Keratinocyte (primary cell): ENCODE data around the gene ADAMTS17. TPM values are rescaled to one million over a fixed set of nuclear protein-coding genes. Genes with fewer than 3 reads are reported as not detected.

Experiments used
- DNase-seq: peaks from one replicate; pipeline ENCODE4 v3.0.0-alpha.2; 2011; ENCODE audit warnings: low read depth, missing footprints, low spot score
- FAIRE-seq: peaks from 2 replicates; lab custom pipeline; 2011; peaks lifted over from hg19 to GRCh38; lab: Jason Lieb, UNC
- H2AFZ ChIP-seq: 2 replicates; pipeline ENCODE4 v1.6.0; 2012; ENCODE audit warnings: low read length, control low read depth, inconsistent platforms; ENCODE audit not compliant: control insufficient read depth
- H3K27ac ChIP-seq: 2 replicates; pipeline ENCODE4 v1.5.1; 2011; ENCODE audit warnings: low read length; ENCODE audit not compliant: control insufficient read depth, insufficient read depth
- H3K27me3 ChIP-seq: 3 replicates; pipeline ENCODE4 v1.6.0; 2011; ENCODE audit warnings: low read length; ENCODE audit not compliant: control insufficient read depth, insufficient read depth; ENCODE audit errors: extremely low read depth
- H3K36me3 ChIP-seq, 2 experiments: 2 replicates in 1 of 2; 3 replicates in 1 of 2; pipeline ENCODE4 v1.5.1; 2011; ENCODE audit warnings: low read length in 2 of 2, mild to moderate bottlenecking in 1 of 2; ENCODE audit not compliant: control insufficient read depth in 2 of 2, insufficient read depth in 2 of 2; ENCODE audit errors: extremely low read depth in 1 of 2
- H3K4me1 ChIP-seq: 3 replicates; pipeline ENCODE4 v1.5.1; 2011; ENCODE audit warnings: low read length; ENCODE audit not compliant: control insufficient read depth, insufficient read depth; ENCODE audit errors: extremely low read depth
- H3K4me2 ChIP-seq: 3 replicates; pipeline ENCODE4 v1.6.0; 2011; ENCODE audit warnings: low read depth, low read length; ENCODE audit not compliant: control insufficient read depth, insufficient read depth; ENCODE audit errors: extremely low read depth
- H3K4me3 ChIP-seq, 3 experiments: fragments of 200-600 bp in 1 of 3; sonication (generic) in 1 of 3; 2 replicates in 2 of 3; 3 replicates in 1 of 3; pipeline ENCODE4 v1.5.1; 2011 to 2016; ENCODE audit warnings: low read length in 3 of 3, mild to moderate bottlenecking in 3 of 3, control low read depth in 2 of 3, inconsistent platforms in 1 of 3, low read depth in 1 of 3, mixed read lengths in 1 of 3, mixed run types in 1 of 3, moderate library complexity in 1 of 3; ENCODE audit not compliant: control insufficient read depth in 2 of 3, insufficient read depth in 2 of 3; ENCODE audit errors: extremely low read depth in 1 of 3
- H3K79me2 ChIP-seq: 2 replicates; pipeline ENCODE4 v1.6.0; 2012; ENCODE audit warnings: low read length; ENCODE audit not compliant: control insufficient read depth, insufficient read depth
- H3K9ac ChIP-seq: 3 replicates; pipeline ENCODE4 v1.6.0; 2011; ENCODE audit warnings: low read length; ENCODE audit not compliant: control insufficient read depth, insufficient read depth; ENCODE audit errors: extremely low read depth
- H3K9me1 ChIP-seq: 3 replicates; pipeline ENCODE4 v1.6.0; 2011; ENCODE audit warnings: low read length; ENCODE audit not compliant: control insufficient read depth, insufficient read depth; ENCODE audit errors: extremely low read depth
- H3K9me3 ChIP-seq: 2 replicates; pipeline ENCODE4 v1.5.1; 2012; ENCODE audit warnings: low read depth, low read length; ENCODE audit not compliant: control insufficient read depth
- H4K20me1 ChIP-seq: 3 replicates; pipeline ENCODE4 v1.6.0; 2011; ENCODE audit warnings: low read length; ENCODE audit not compliant: control insufficient read depth, insufficient read depth; ENCODE audit errors: extremely low read depth
- CTCF ChIP-seq, 3 experiments: IDR thresholded peaks in 1 of 3; conservative IDR thresholded peaks in 1 of 3; optimal IDR thresholded peaks in 1 of 3; 2 replicates in 2 of 3; 3 replicates in 1 of 3; pipeline versions ENCODE3 to v1.5.1; 2011; ENCODE audit warnings: low read length in 3 of 3, mild to moderate bottlenecking in 3 of 3, moderate library complexity in 2 of 3, control low read depth in 1 of 3, inconsistent platforms in 1 of 3; ENCODE audit not compliant: insufficient read depth in 2 of 3; ENCODE audit errors: extremely low read depth in 1 of 3
- EZH2 ChIP-seq: IDR thresholded peaks from one replicate; pipeline ENCODE4 v1.6.1; 2012; ENCODE audit warnings: inconsistent platforms, mild to moderate bottlenecking, low read length, moderate library complexity
- dilution Hi-C: fragments of 300-500 bp; cut with MboI; formaldehyde crosslinking; loops from one replicate; pipeline ENCODE4 v1.7.0; 2020; ENCODE audit warnings: low sequenced_read_pairs; ENCODE audit not compliant: extremely low pct_ligation_motif_present
- polyA plus RNA-seq, 5 experiments: library from polyadenylated mRNA; depleted of rRNA in 3 of 5; stranded (reverse) in 3 of 5; stranded (forward) in 1 of 5; unstranded in 1 of 5; fragments of >200 nt; gene quantifications; 1 replicate in 1 of 5; 2 replicates in 3 of 5; 3 replicates in 1 of 5; pipeline versions ENCODE4 v1.2.1 to v1.2.3, GENCODE V29; 2011 to 2012; ENCODE audit warnings: missing spikeins in 2 of 5, low read depth in 1 of 5, low replicate concordance in 1 of 5

ADAMTS17 gene
- polyA plus RNA-seq, 1 donor (not counting 4 experiments of a cell fraction or from before 2014, with no cell fraction given): 0.18 TPM

GRCh38 chr15:100057281-100057680 lies 284.5 kb downstream of the ADAMTS17 start:
- Histone ChIP-seq H4K20me1 (no peaks in the 10 kb centered on the region), H3K79me2 (no peaks in the 10 kb centered on the region), H3K4me2 (no peak overlapping the region), H3K9me3 (no peaks in the 10 kb centered on the region), H3K27ac (no peak overlapping the region), H3K9me1 (no peaks in the 10 kb centered on the region), H3K4me3 (no peak overlapping the region), H3K4me1 (peaks cover 12% of the 10 kb centered on the region), H2AFZ (no peak overlapping the region), H3K27me3 (peaks cover 45% of the 10 kb centered on the region), H3K36me3 (no peaks in the 10 kb centered on the region), H3K9ac (no peak overlapping the region)
- no peak for TF ChIP-seq EZH2
- TF ChIP-seq CTCF (optimal IDR thresholded peaks at IDR 0.05 in 1 of 3, IDR thresholded peaks at IDR 0.05 in 1 of 3, conservative IDR thresholded peaks at IDR 0.05 in 1 of 3; ENCODE audit: extremely low read depth in 1 of 3, insufficient read depth in 2 of 3, low read length in 3 of 3): no peak
- FAIRE-seq (no peak), DNase-seq (no peak)
- dilution Hi-C loops: no loop called here

GRCh38 chr15:100056411-100057072 lies 285.2 kb downstream of the ADAMTS17 start:
- Histone ChIP-seq H3K27ac (no peak overlapping the region), H3K36me3 (no peaks in the 10 kb centered on the region), H3K9me1 (no peaks in the 10 kb centered on the region), H3K27me3 (peaks cover 48% of the 10 kb centered on the region), H3K4me2 (no peak overlapping the region), H3K9me3 (no peaks in the 10 kb centered on the region), H3K4me1 (peaks cover 12% of the 10 kb centered on the region), H3K4me3 (no peak overlapping the region), H3K9ac (no peak overlapping the region), H3K79me2 (no peaks in the 10 kb centered on the region), H4K20me1 (no peaks in the 10 kb centered on the region), H2AFZ (no peak overlapping the region)
- TF ChIP-seq CTCF (optimal IDR thresholded peaks at IDR 0.05 in 1 of 3, IDR thresholded peaks at IDR 0.05 in 1 of 3, conservative IDR thresholded peaks at IDR 0.05 in 1 of 3; ENCODE audit: extremely low read depth in 1 of 3, insufficient read depth in 2 of 3, low read length in 3 of 3) (no peak), EZH2 (no peak)
- FAIRE-seq: no peak
- no peak for DNase-seq
- dilution Hi-C loops: no loop called here
